Measurements from ENCODE around the gene SNIP1. TPM values are rescaled to one million over a fixed set of nuclear protein-coding genes. Genes with fewer than 3 reads are reported as not detected.

Gene SNIP1
- total RNA-seq, 1 donor from 2014 or later = 19.3 TPM

- H3K36me3 ChIP-seq (ENCODE audit: control insufficient read depth, insufficient read depth, low read length) = no peaks in the 10 kb centered on the region
- no peaks in the 10 kb centered on the region for H3K27me3 ChIP-seq (ENCODE audit: control insufficient read depth, insufficient read depth, low read length)
- no peak for DNase-seq (ENCODE audit: low read depth)
- no peak overlapping the region for H3K4me3 ChIP-seq (ENCODE audit: low read depth, low read length)
- no peak for TF ChIP-seq CTCF (IDR thresholded peaks at IDR 0.05; ENCODE audit: insufficient read depth, low read length, poor library complexity, severe bottlenecking)
These were observed 52.0 kb downstream of the SNIP1 start for GRCh38 chr1:37502104-37502503.

- H3K4me3 ChIP-seq (ENCODE audit: low read depth, low read length) = no peak overlapping the region
- no peak for DNase-seq (ENCODE audit: low read depth)
- no peak for TF ChIP-seq CTCF (IDR thresholded peaks at IDR 0.05; ENCODE audit: insufficient read depth, low read length, poor library complexity, severe bottlenecking)
- H3K36me3 ChIP-seq (ENCODE audit: control insufficient read depth, insufficient read depth, low read length) = no peaks in the 10 kb centered on the region
- no peaks in the 10 kb centered on the region for H3K27me3 ChIP-seq (ENCODE audit: control insufficient read depth, insufficient read depth, low read length)
These were observed 52.4 kb downstream of the SNIP1 start for GRCh38 chr1:37501661-37502060.

GRCh38 chr1:37498872-37499617 lies 55.0 kb downstream of the SNIP1 start:
- H3K27me3 ChIP-seq (ENCODE audit: control insufficient read depth, insufficient read depth, low read length) = no peaks in the 10 kb centered on the region
- H3K36me3 ChIP-seq (ENCODE audit: control insufficient read depth, insufficient read depth, low read length) = no peaks in the 10 kb centered on the region
- DNase-seq (ENCODE audit: low read depth) = no peak
- TF ChIP-seq CTCF (IDR thresholded peaks at IDR 0.05; ENCODE audit: insufficient read depth, low read length, poor library complexity, severe bottlenecking) = no peak
- H3K4me3 ChIP-seq (ENCODE audit: low read depth, low read length) = no peak overlapping the region

GRCh38 chr1:37497832-37498231 lies 56.3 kb downstream of the SNIP1 start:
- H3K27me3 ChIP-seq (ENCODE audit: control insufficient read depth, insufficient read depth, low read length) = no peaks in the 10 kb centered on the region
- no peak for TF ChIP-seq CTCF (IDR thresholded peaks at IDR 0.05; ENCODE audit: insufficient read depth, low read length, poor library complexity, severe bottlenecking)
- no peaks in the 10 kb centered on the region for H3K36me3 ChIP-seq (ENCODE audit: control insufficient read depth, insufficient read depth, low read length)
- no peak overlapping the region for H3K4me3 ChIP-seq (ENCODE audit: low read depth, low read length)
- DNase-seq (ENCODE audit: low read depth) = no peak

- TF ChIP-seq CTCF (IDR thresholded peaks at IDR 0.05; ENCODE audit: insufficient read depth, low read length, poor library complexity, severe bottlenecking) = no peak
- no peaks in the 10 kb centered on the region for H3K36me3 ChIP-seq (ENCODE audit: control insufficient read depth, insufficient read depth, low read length)
- H3K4me3 ChIP-seq (ENCODE audit: low read depth, low read length) = no peak overlapping the region
- H3K27me3 ChIP-seq (ENCODE audit: control insufficient read depth, insufficient read depth, low read length) = no peaks in the 10 kb centered on the region
- DNase-seq (ENCODE audit: low read depth) = no peak
These were observed 58.2 kb downstream of the SNIP1 start for GRCh38 chr1:37495875-37496274.

Data from kidney epithelial cell (primary cell).